Liver (tissue), 9 donors: ENCODE data around the gene SLC49A4. TPM values are rescaled to one million over a fixed set of nuclear protein-coding genes. Genes with fewer than 3 reads are reported as not detected.

Source experiments
- DNase-seq: peaks from one replicate; pipeline ENCODE4 v3.0.0-alpha.2; 2017; ENCODE audit warnings: low spot score
- H3K27ac ChIP-seq, 2 donors: one replicate each; pipeline ENCODE4 v1.7.0; 2013; ENCODE audit warnings: inconsistent platforms in 2 of 2, low read length in 2 of 2, control low read depth in 1 of 2, low read depth in 1 of 2, mild to moderate bottlenecking in 1 of 2
- H3K27me3 ChIP-seq, 4 donors: one replicate each; pipeline versions ENCODE4 v1.6.1 to v1.7.0; 2013; ENCODE audit warnings: low read length in 3 of 4, inconsistent platforms in 1 of 4, mild to moderate bottlenecking in 1 of 4, moderate library complexity in 1 of 4; ENCODE audit not compliant: control insufficient read depth in 4 of 4, insufficient read depth in 4 of 4
- H3K36me3 ChIP-seq, 4 donors: one replicate each; pipeline versions ENCODE4 v1.6.1 to v1.7.0; 2013; ENCODE audit warnings: low read length in 3 of 4, mild to moderate bottlenecking in 3 of 4, low read depth in 1 of 4, moderate library complexity in 1 of 4; ENCODE audit not compliant: control insufficient read depth in 4 of 4, insufficient read depth in 3 of 4
- H3K4me1 ChIP-seq, 4 donors: one replicate each; pipeline versions ENCODE4 v1.6.1 to v1.7.0; 2013; ENCODE audit warnings: low read length in 3 of 4, mild to moderate bottlenecking in 3 of 4, moderate library complexity in 1 of 4; ENCODE audit not compliant: control insufficient read depth in 4 of 4, insufficient read depth in 4 of 4
- H3K4me3 ChIP-seq, 3 donors: one replicate each; pipeline versions ENCODE4 v1.6.1 to v1.7.0; 2013; ENCODE audit warnings: low read length in 3 of 3, control low read depth in 1 of 3, low read depth in 1 of 3, mild to moderate bottlenecking in 1 of 3
- H3K9ac ChIP-seq, 2 donors: one replicate each; pipeline ENCODE4 v1.7.0; 2013; ENCODE audit warnings: low read length in 2 of 2, mild to moderate bottlenecking in 2 of 2, moderate library complexity in 2 of 2, control low read depth in 1 of 2, low read depth in 1 of 2
- H3K9me3 ChIP-seq, 4 donors: one replicate each; pipeline versions ENCODE4 v1.6.1 to v1.7.0; 2013; ENCODE audit warnings: low read length in 3 of 4; ENCODE audit not compliant: control insufficient read depth in 4 of 4
- ATF3 ChIP-seq: IDR thresholded peaks from 2 replicates; pipeline ENCODE4 v1.6.1; 2016; ENCODE audit warnings: antibody characterized with exemption
- CTCF ChIP-seq: fragments of 150-350 bp; IDR thresholded peaks from 2 replicates; pipeline ENCODE4 v1.5.1; 2017; ENCODE audit warnings: improper control_type of control experiment, low read depth, low read length; ENCODE audit not compliant: missing input control
- EGR1 ChIP-seq, 2 donors: IDR thresholded peaks; 2 replicates each; pipeline ENCODE4 v1.6.1; 2016 to 2018; ENCODE audit warnings: antibody characterized with exemption in 2 of 2, low read depth in 2 of 2
- FOXA1 ChIP-seq: IDR thresholded peaks from 2 replicates; pipeline ENCODE4 v1.6.1; 2016; ENCODE audit warnings: antibody characterized with exemption
- FOXA2 ChIP-seq: IDR thresholded peaks from 2 replicates; pipeline ENCODE4 v1.6.1; 2016; ENCODE audit warnings: antibody characterized with exemption
- GABPA ChIP-seq, 2 donors: IDR thresholded peaks in 1 of 2; conservative IDR thresholded peaks in 1 of 2; 2 replicates each; pipeline ENCODE4 v1.6.1; 2016; ENCODE audit warnings: antibody characterized with exemption in 2 of 2, mild to moderate bottlenecking in 1 of 2, moderate library complexity in 1 of 2
- HNF4A ChIP-seq, 2 donors: conservative IDR thresholded peaks; 2 replicates each; pipeline ENCODE4 v1.6.1; 2016; ENCODE audit warnings: antibody characterized with exemption in 2 of 2, mild to moderate bottlenecking in 2 of 2
- HNF4G ChIP-seq: IDR thresholded peaks from 2 replicates; pipeline ENCODE4 v1.6.1; 2016; ENCODE audit warnings: antibody characterized with exemption
- JUND ChIP-seq, 2 donors: IDR thresholded peaks; 2 replicates each; pipeline ENCODE4 v1.6.1; 2016; ENCODE audit warnings: antibody characterized with exemption in 2 of 2
- MAX ChIP-seq: IDR thresholded peaks from 2 replicates; pipeline ENCODE4 v1.6.1; 2016; ENCODE audit warnings: antibody characterized with exemption
- NR2F2 ChIP-seq: IDR thresholded peaks from 2 replicates; pipeline ENCODE4 v1.6.1; 2016; ENCODE audit warnings: antibody characterized with exemption
- RAD21 ChIP-seq, 2 donors: IDR thresholded peaks; 2 replicates each; pipeline ENCODE4 v1.6.1; 2016; ENCODE audit warnings: antibody characterized with exemption in 2 of 2, mild to moderate bottlenecking in 2 of 2
- REST ChIP-seq: IDR thresholded peaks from 2 replicates; pipeline ENCODE4 v1.6.1; 2016; ENCODE audit warnings: antibody characterized with exemption, mild to moderate bottlenecking
- RXRA ChIP-seq, 2 donors: IDR thresholded peaks; 2 replicates each; pipeline ENCODE4 v1.6.1; 2017 to 2018; ENCODE audit warnings: antibody characterized with exemption in 2 of 2, mild to moderate bottlenecking in 1 of 2
- SP1 ChIP-seq: IDR thresholded peaks from 2 replicates; pipeline ENCODE4 v1.6.1; 2018; ENCODE audit warnings: antibody characterized with exemption, mild to moderate bottlenecking
- TAF1 ChIP-seq: conservative IDR thresholded peaks from 2 replicates; pipeline ENCODE4 v1.6.1; 2016; ENCODE audit warnings: antibody characterized with exemption, mild to moderate bottlenecking
- YY1 ChIP-seq: IDR thresholded peaks from 2 replicates; pipeline ENCODE4 v1.6.1; 2016; ENCODE audit warnings: antibody characterized with exemption, mild to moderate bottlenecking
- ZBTB33 ChIP-seq: IDR thresholded peaks from 2 replicates; pipeline ENCODE4 v1.6.1; 2016; ENCODE audit warnings: antibody characterized with exemption
- WGBS: extraction: QIAGEN DNeasy Blood & Tissue Kit; methylation state at CpG from one replicate; pipeline ENCODE4 v1.1.7; 2013; 5-methylcytosine and 5-hydroxymethylcytosine counted together
- polyA plus RNA-seq, 2 donors: library from polyadenylated mRNA; stranded (reverse) in 1 of 2; unstranded in 1 of 2; fragments of 200-250 nt in 1 of 2; fragments of >200 nt in 1 of 2; fragmentation: Nextera tagmentation in 1 of 2; extraction: Ambion mirVana in 1 of 2; gene quantifications; one replicate each; pipeline versions ENCODE4 v1.2.1 to v1.2.3, GENCODE V29; 2013 to 2015
- total RNA-seq, 2 donors: library from RNA; depleted of rRNA; stranded (reverse); fragments of >200 nt; gene quantifications; one replicate each; pipeline ENCODE4 v1.2.3, GENCODE V29; 2014
- donor health status: healthy.
- donor health status: healthy.
- donor health status: healthy.
- donor health status: healthy.
- donor health status: healthy.

Gene SLC49A4
- total and polyA plus RNA-seq, 4 donors: 3.3 to 11.1 (median 6.3) TPM

- H3K27ac ChIP-seq: no peak overlapping the region
- no peak overlapping the region for H3K9ac ChIP-seq
- no peak overlapping the region for H3K4me3 ChIP-seq
- peaks cover 0 to 3% (median 0%) of the 10 kb centered on the region in 4 donors for H3K27me3 ChIP-seq
- no peaks in the 10 kb centered on the region for H3K9me3 ChIP-seq
- no peaks in the 10 kb centered on the region for H3K4me1 ChIP-seq
- H3K36me3 ChIP-seq: no peaks in the 10 kb centered on the region
- 41% methylated on average over 4 of the region's 4 CpGs for WGBS
- no peak for TF ChIP-seq YY1
- TF ChIP-seq RAD21 (IDR thresholded peaks at IDR 0.05): no peak
- TF ChIP-seq EGR1 (IDR thresholded peaks at IDR 0.05; ENCODE audit: low read depth in 2 of 2): no peak
- TF ChIP-seq JUND (IDR thresholded peaks at IDR 0.05): no peak
- TF ChIP-seq HNF4A (conservative IDR thresholded peaks at IDR 0.05): no peak
- no peak for TF ChIP-seq REST
- TF ChIP-seq CTCF: no peak
- TF ChIP-seq TAF1: no peak
- TF ChIP-seq ZBTB33: no peak
- no peak for TF ChIP-seq FOXA1
- TF ChIP-seq SP1: no peak
- no peak for TF ChIP-seq FOXA2
- no peak for TF ChIP-seq ATF3
- no peak for TF ChIP-seq HNF4G
- TF ChIP-seq MAX: no peak
- TF ChIP-seq NR2F2: no peak
- TF ChIP-seq GABPA (IDR thresholded peaks at IDR 0.05 in 1 of 2, conservative IDR thresholded peaks at IDR 0.05 in 1 of 2): no peak
- TF ChIP-seq RXRA (IDR thresholded peaks at IDR 0.05): no peak
- DNase-seq: no peak
Measured at GRCh38 chr3:122898298-122898697, 103.4 kb downstream of the SLC49A4 start.
